ENCODE results near the gene ALG10B.

GRCh38 chr12:38289396-38289795 lies 27.2 kb upstream of the ALG10B start:
- no peak for TF ChIP-seq POLR2AphosphoS5 (IDR thresholded peaks at IDR 0.05; ENCODE audit: borderline replicate concordance, low read depth, low read length)
- no peak for TF ChIP-seq EZH2 (IDR thresholded peaks at IDR 0.05)
- no peak for TF ChIP-seq FOXP2 (optimal IDR thresholded peaks at IDR 0.05; ENCODE audit: control extremely low read depth, extremely low read length, insufficient read depth)

Measured in SK-N-MC (cell line).